Keratinocyte (primary cell): ENCODE results near the gene KRTAP10-12. TPM values are rescaled to one million over a fixed set of nuclear protein-coding genes. Genes with fewer than 3 reads are reported as not detected.

Experiments
- DNase-seq: peaks from one replicate; pipeline ENCODE4 v3.0.0-alpha.2; 2011; ENCODE audit warnings: low read depth, missing footprints, low spot score
- FAIRE-seq: peaks from 2 replicates; lab custom pipeline; 2011; peaks lifted over from hg19 to GRCh38; lab: Jason Lieb, UNC
- H2AFZ ChIP-seq: 2 replicates; pipeline ENCODE4 v1.6.0; 2012; ENCODE audit warnings: low read length, control low read depth, inconsistent platforms; ENCODE audit not compliant: control insufficient read depth
- H3K27ac ChIP-seq: 2 replicates; pipeline ENCODE4 v1.5.1; 2011; ENCODE audit warnings: low read length; ENCODE audit not compliant: control insufficient read depth, insufficient read depth
- H3K27me3 ChIP-seq: 3 replicates; pipeline ENCODE4 v1.6.0; 2011; ENCODE audit warnings: low read length; ENCODE audit not compliant: control insufficient read depth, insufficient read depth; ENCODE audit errors: extremely low read depth
- H3K36me3 ChIP-seq, 2 experiments: 2 replicates in 1 of 2; 3 replicates in 1 of 2; pipeline ENCODE4 v1.5.1; 2011; ENCODE audit warnings: low read length in 2 of 2, mild to moderate bottlenecking in 1 of 2; ENCODE audit not compliant: control insufficient read depth in 2 of 2, insufficient read depth in 2 of 2; ENCODE audit errors: extremely low read depth in 1 of 2
- H3K4me1 ChIP-seq: 3 replicates; pipeline ENCODE4 v1.5.1; 2011; ENCODE audit warnings: low read length; ENCODE audit not compliant: control insufficient read depth, insufficient read depth; ENCODE audit errors: extremely low read depth
- H3K4me2 ChIP-seq: 3 replicates; pipeline ENCODE4 v1.6.0; 2011; ENCODE audit warnings: low read depth, low read length; ENCODE audit not compliant: control insufficient read depth, insufficient read depth; ENCODE audit errors: extremely low read depth
- H3K4me3 ChIP-seq, 3 experiments: fragments of 200-600 bp in 1 of 3; sonication (generic) in 1 of 3; 2 replicates in 2 of 3; 3 replicates in 1 of 3; pipeline ENCODE4 v1.5.1; 2011 to 2016; ENCODE audit warnings: low read length in 3 of 3, mild to moderate bottlenecking in 3 of 3, control low read depth in 2 of 3, inconsistent platforms in 1 of 3, low read depth in 1 of 3, mixed read lengths in 1 of 3, mixed run types in 1 of 3, moderate library complexity in 1 of 3; ENCODE audit not compliant: control insufficient read depth in 2 of 3, insufficient read depth in 2 of 3; ENCODE audit errors: extremely low read depth in 1 of 3
- H3K79me2 ChIP-seq: 2 replicates; pipeline ENCODE4 v1.6.0; 2012; ENCODE audit warnings: low read length; ENCODE audit not compliant: control insufficient read depth, insufficient read depth
- H3K9ac ChIP-seq: 3 replicates; pipeline ENCODE4 v1.6.0; 2011; ENCODE audit warnings: low read length; ENCODE audit not compliant: control insufficient read depth, insufficient read depth; ENCODE audit errors: extremely low read depth
- H3K9me1 ChIP-seq: 3 replicates; pipeline ENCODE4 v1.6.0; 2011; ENCODE audit warnings: low read length; ENCODE audit not compliant: control insufficient read depth, insufficient read depth; ENCODE audit errors: extremely low read depth
- H3K9me3 ChIP-seq: 2 replicates; pipeline ENCODE4 v1.5.1; 2012; ENCODE audit warnings: low read depth, low read length; ENCODE audit not compliant: control insufficient read depth
- H4K20me1 ChIP-seq: 3 replicates; pipeline ENCODE4 v1.6.0; 2011; ENCODE audit warnings: low read length; ENCODE audit not compliant: control insufficient read depth, insufficient read depth; ENCODE audit errors: extremely low read depth
- CTCF ChIP-seq, 3 experiments: IDR thresholded peaks in 1 of 3; conservative IDR thresholded peaks in 1 of 3; optimal IDR thresholded peaks in 1 of 3; 2 replicates in 2 of 3; 3 replicates in 1 of 3; pipeline versions ENCODE3 to v1.5.1; 2011; ENCODE audit warnings: low read length in 3 of 3, mild to moderate bottlenecking in 3 of 3, moderate library complexity in 2 of 3, control low read depth in 1 of 3, inconsistent platforms in 1 of 3; ENCODE audit not compliant: insufficient read depth in 2 of 3; ENCODE audit errors: extremely low read depth in 1 of 3
- EZH2 ChIP-seq: IDR thresholded peaks from one replicate; pipeline ENCODE4 v1.6.1; 2012; ENCODE audit warnings: inconsistent platforms, mild to moderate bottlenecking, low read length, moderate library complexity
- dilution Hi-C: fragments of 300-500 bp; cut with MboI; formaldehyde crosslinking; loops from one replicate; pipeline ENCODE4 v1.7.0; 2020; ENCODE audit warnings: low sequenced_read_pairs; ENCODE audit not compliant: extremely low pct_ligation_motif_present
- polyA plus RNA-seq, 5 experiments: library from polyadenylated mRNA; depleted of rRNA in 3 of 5; stranded (reverse) in 3 of 5; stranded (forward) in 1 of 5; unstranded in 1 of 5; fragments of >200 nt; gene quantifications; 1 replicate in 1 of 5; 2 replicates in 3 of 5; 3 replicates in 1 of 5; pipeline versions ENCODE4 v1.2.1 to v1.2.3, GENCODE V29; 2011 to 2012; ENCODE audit warnings: missing spikeins in 2 of 5, low read depth in 1 of 5, low replicate concordance in 1 of 5

The KRTAP10-12 gene
- polyA plus RNA-seq, 1 donor (not counting 4 experiments of a cell fraction or from before 2014, with no cell fraction given): not detected

GRCh38 chr21:44736291-44737004 lies 39.5 kb downstream of the KRTAP10-12 start:
- Histone ChIP-seq H3K36me3 (no peaks in the 10 kb centered on the region), H3K9me3 (peaks cover 20% of the 10 kb centered on the region), H3K4me1 (no peaks in the 10 kb centered on the region), H3K9ac (no peak overlapping the region), H3K27me3 (peaks cover 2% of the 10 kb centered on the region), H3K27ac (no peak overlapping the region), H3K4me2 (no peak overlapping the region), H2AFZ (no peak overlapping the region), H3K4me3 (no peak overlapping the region), H4K20me1 (no peaks in the 10 kb centered on the region), H3K79me2 (no peaks in the 10 kb centered on the region), H3K9me1 (no peaks in the 10 kb centered on the region)
- dilution Hi-C loops: loop anchor here (25.0 kb wide), 1 partner anchor 249 kb away; no protein-coding TSS in a partner anchor
- no peak for DNase-seq
- FAIRE-seq: no peak
- TF ChIP-seq CTCF (optimal IDR thresholded peaks at IDR 0.05 in 1 of 3, IDR thresholded peaks at IDR 0.05 in 1 of 3, conservative IDR thresholded peaks at IDR 0.05 in 1 of 3; ENCODE audit: extremely low read depth in 1 of 3, insufficient read depth in 2 of 3, low read length in 3 of 3): no peak
- TF ChIP-seq EZH2: no peak

GRCh38 chr21:44737706-44738354 lies 40.9 kb downstream of the KRTAP10-12 start:
- Histone ChIP-seq H3K4me2 (no peak overlapping the region), H4K20me1 (no peaks in the 10 kb centered on the region), H3K27me3 (no peaks in the 10 kb centered on the region), H3K9me3 (peaks cover 20% of the 10 kb centered on the region), H3K4me1 (no peaks in the 10 kb centered on the region), H3K4me3 (no peak overlapping the region), H3K9me1 (no peaks in the 10 kb centered on the region), H3K27ac (no peak overlapping the region), H2AFZ (no peak overlapping the region), H3K36me3 (no peaks in the 10 kb centered on the region), H3K9ac (no peak overlapping the region), H3K79me2 (no peaks in the 10 kb centered on the region)
- dilution Hi-C loops: loop anchor here (25.0 kb wide), 1 partner anchor 251 kb away; no protein-coding TSS in a partner anchor
- no peak for DNase-seq
- TF ChIP-seq EZH2: no peak
- no peak for TF ChIP-seq CTCF (optimal IDR thresholded peaks at IDR 0.05 in 1 of 3, IDR thresholded peaks at IDR 0.05 in 1 of 3, conservative IDR thresholded peaks at IDR 0.05 in 1 of 3; ENCODE audit: extremely low read depth in 1 of 3, insufficient read depth in 2 of 3, low read length in 3 of 3)
- no peak for FAIRE-seq
